DMS153 (cell line): ENCODE results near the gene CDCA7.
"Not testable (repeated sequence)": the region's sequence is repeated elsewhere in the genome, so short reads cannot be mapped to it uniquely, and the experiment has no call there.

Source experiments
- DNase-seq: peaks from one replicate; lab custom pipeline; 2025; lab: John Stamatoyannopoulos, UW

CDCA7 gene

DNA sequence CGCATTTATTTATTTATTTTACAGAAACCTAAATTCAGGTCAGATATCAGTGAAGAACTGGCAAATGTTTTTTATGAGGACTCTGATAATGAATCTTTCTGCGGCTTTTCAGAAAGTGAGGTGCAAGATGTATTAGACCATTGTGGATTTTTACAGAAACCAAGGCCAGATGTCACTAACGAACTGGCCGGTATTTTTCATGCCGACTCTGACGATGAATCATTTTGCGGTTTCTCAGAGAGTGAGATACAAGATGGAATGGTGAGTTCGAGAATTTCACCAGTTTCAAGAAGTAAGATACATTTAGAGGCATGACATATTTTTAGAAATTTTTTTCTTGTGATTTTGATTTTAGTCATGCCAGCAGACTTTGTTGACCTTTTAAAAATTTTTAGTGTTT is 4.6 kb downstream of the CDCA7 start:
- no peak for DNase-seq

GRCh38 chr2:173370198-173370597 is 15.5 kb downstream of the CDCA7 start:
- no peak for DNase-seq

DNA sequence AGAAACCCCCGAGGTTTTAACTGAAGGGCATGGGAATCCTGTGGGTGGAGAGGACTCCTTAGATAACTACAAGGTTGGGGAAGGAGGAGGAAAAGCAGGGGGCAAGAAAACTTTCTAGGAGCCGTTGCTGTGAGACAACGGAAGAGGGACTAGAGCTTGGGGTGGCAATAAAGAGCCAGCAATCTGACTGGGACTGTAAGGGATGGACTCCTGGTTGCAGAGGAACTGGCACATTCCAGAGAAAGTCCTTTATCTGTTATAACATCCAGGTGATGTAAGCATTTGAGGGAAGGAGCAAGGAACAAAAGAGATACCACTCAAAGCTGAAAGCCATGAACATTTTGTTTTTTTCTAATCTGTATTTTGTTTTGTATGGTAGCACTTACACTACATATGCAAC is 16.4 kb downstream of the CDCA7 start:
- no peak for DNase-seq

GRCh38 chr2:173373290-173373689 is 18.6 kb downstream of the CDCA7 start:
- no peak for DNase-seq

DNA sequence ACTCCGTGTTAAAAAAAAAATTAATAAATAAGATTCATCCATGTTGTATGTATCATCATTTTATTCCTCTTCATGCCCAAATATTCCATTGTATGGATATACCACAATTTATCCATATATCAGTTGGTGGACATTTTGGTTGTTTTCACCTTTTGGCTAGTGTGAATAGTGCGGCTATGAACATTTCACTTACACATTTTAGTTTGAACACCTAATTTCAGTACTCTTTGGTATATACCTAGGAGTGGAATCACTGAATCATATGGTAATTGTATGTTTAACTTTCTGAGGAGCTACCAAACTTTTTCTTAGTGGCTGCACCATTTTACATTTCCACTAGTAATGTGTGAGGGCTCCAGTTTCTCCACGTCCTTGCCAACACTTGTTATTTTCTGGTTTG is 20.0 kb downstream of the CDCA7 start:
- no peak for DNase-seq

GRCh38 chr2:173385534-173385933 is 30.9 kb downstream of the CDCA7 start:
- not testable (repeated sequence) for DNase-seq

- no peak for DNase-seq
Measured at GRCh38 chr2:173386021-173386737, 31.5 kb downstream of the CDCA7 start.

DNA sequence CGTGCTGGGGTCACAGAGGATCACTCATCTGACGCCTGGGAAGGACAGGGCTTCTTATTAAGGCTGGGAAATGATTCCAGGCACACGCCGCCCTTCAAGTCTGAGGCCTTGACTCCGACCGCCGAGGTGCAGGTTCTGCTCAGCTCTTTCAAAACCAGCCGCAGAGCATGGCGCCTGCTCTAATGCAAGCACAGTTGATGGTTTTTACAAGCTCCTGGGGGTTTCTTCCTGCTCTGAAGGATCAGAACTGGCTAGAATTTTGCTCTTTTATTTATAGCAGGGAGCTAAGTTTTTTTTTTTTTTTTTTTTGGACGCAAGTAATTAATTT is 32.0 kb downstream of the CDCA7 start:
- DNase-seq = no peak

GRCh38 chr2:173387079-173387478 is 32.4 kb downstream of the CDCA7 start:
- DNase-seq = no peak

DNA sequence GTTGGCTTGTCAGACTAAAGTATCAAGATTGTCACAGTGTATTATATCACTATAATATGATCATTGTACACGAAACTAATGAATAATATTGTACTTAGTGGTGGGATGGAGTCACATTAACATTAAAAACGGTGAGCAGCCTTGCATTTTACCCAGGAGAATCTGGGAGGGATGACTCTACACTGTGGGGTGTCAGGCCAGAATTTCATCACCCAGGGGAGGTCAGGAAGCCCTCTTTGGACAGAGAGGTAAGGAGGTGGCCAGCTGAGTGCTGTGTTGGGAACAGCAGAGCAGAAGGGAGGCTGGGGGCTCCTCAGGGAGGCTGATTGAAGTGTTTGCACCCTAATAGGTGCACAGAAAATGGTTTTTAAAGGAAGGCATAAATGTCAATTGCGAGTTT is 33.0 kb downstream of the CDCA7 start:
- DNase-seq = no peak

DNA sequence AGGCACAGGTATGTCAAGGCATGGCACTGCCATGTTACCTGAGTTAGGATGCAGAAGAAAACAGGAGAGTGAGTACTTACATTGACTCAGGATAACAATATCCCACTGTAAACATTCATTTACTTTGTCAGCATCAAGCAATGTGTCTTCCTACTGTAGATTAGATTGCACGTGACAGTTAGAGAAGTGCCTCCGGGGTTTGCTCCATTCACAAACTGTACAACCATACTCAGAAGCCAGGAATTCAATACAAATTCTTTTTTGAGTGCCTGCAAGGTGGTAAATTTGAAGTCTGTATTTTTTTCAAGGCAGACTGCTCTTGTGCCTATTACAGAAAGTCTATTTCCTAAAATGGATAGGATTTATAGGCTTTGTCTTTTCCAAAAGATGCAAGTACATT is 34.1 kb downstream of the CDCA7 start:
- DNase-seq = no peak

- DNase-seq = no peak
Measured at GRCh38 chr2:173390036-173390435, 35.4 kb downstream of the CDCA7 start.

GRCh38 chr2:173392731-173393130 is 38.1 kb downstream of the CDCA7 start:
- no peak for DNase-seq

DNA sequence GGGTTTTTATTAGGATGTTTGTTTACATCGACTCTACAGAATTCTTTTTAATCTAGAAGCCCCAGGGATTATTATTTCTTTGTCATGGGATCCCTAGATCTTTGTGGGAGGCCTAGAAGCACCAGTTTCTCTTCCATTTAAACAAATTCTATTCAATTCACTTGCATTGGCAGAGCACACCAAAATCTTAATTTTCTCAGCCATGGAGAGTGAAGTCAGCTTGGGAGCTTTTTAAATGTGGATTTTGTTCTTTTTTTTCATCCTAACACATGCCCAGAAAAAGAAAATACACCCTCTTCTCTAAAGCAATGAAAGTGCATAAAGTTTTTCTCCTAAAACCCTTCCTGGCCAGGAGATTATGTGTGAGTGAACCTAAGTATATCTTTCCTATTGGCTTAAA is 38.5 kb downstream of the CDCA7 start:
- no peak for DNase-seq

GRCh38 chr2:173393636-173394035 is 39.0 kb downstream of the CDCA7 start:
- DNase-seq = no peak

DNA sequence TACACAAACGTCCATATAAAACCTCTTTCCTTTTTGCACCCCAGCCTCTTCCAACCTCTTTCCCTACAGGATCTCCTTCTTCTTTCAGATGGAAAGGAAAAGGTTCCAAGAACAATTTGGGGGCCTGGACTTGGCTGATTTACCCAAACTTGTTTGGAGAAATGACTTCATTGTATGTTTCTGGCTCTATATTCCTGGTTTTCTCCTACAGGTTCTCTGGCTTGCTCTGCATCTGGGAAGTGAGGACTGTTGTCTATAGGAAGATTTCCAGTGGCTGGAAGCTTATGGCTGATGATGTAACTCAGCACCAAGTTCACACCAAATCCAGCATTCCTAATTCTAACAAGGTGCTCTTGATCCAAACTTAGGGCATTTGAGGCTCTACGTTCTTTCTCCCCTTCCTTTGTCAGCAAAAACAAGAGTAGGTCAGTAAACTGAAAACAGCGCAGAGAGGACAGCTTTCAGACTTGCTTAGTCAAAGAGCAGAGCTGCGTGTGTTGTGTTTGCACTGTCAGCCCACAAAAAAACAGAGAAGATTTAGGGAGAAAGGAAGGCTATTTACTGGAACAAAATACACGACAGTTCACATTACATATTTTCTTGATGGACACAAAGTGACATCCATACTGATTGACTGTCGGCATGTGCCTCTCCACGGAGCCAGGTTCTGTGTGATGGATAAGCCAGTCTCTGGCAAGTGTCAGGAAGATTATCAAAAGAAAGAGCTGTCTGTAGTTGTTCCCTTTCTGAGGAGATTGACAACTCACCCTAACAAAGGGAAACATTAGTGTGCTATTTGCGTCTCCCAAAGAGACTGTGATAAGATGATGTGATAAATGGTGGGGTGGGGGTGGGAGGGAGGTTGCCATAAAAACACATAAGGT is 39.7 kb downstream of the CDCA7 start:
- DNase-seq = no peak

DNA sequence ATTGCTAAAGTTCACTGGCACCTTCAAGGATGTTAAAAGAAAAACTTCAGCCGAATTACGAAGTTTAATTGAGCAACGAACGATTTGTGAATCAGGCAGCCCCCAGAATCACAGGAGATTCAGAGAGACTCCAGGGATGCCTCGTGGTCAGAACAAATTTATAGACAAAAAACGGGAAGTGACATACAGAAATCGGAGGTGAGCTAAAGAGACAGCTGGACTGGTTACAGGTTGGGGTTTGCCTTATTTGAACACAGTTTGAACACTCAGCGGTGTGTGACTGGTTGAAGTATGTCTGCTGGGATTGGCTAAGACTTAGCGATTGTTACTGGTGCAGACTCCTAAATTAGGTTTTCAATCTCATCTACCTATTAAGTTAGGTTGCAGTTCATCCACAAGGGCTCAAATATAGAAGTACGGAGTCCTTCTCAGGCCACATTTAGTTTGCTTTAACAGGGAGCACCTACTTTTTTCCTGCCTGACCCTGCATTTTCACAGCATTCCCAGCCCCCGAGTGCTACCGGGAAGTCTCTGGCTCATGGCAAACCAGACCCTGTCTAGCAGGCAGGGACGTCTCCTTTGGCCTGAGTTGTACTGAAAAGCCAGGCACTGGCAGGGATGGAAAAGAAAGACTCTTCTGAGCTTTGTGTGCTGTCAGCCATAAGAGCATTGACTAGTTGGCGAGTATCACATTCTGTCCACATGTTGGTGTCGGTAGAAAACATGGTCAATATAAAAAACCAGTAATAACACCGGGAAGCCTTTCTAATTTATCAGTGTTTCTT is 41.1 kb downstream of the CDCA7 start:
- DNase-seq = no peak

DNA sequence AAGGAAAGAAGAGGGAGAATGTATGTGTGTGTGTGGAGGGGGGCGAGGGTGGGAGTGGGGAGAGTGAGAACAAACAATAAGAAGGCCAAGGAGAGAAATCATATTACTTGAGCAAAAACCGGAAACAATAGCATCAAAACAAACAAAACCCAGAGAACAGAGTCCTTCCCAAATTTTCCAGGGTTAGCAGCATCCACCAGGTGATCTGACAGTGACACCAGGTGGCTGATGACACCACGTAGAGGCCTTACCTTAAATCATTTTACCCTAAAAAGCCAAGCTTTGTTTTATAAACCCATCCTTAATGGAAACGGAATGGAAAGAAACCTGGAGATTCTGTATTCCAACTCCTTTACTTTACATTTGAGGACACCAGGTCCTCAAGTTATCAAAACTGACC is 42.9 kb downstream of the CDCA7 start:
- peak; percentile 4 for DNase-seq

DNA sequence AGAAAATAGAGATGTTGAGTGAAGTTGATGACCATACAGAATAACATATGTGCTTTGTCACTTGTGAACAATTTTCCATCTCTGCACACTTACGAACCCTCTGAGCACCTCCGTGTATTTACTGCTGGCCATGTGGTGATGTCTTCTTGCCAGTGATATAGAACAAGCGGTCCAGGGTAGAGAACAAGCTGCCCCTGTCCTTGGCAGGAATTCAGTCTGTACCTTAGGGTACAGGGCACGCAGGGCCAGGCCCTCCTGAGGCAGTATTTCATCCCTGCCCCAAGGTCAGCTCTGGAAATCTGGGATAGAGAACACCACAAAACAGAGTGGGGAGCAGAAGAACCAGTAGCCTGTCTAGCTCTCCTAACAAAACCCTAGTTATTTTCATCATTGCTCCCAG is 44.6 kb downstream of the CDCA7 start:
- DNase-seq = no peak

GRCh38 chr2:173400760-173401159 is 46.1 kb downstream of the CDCA7 start:
- peak; percentile 1 for DNase-seq

DNA sequence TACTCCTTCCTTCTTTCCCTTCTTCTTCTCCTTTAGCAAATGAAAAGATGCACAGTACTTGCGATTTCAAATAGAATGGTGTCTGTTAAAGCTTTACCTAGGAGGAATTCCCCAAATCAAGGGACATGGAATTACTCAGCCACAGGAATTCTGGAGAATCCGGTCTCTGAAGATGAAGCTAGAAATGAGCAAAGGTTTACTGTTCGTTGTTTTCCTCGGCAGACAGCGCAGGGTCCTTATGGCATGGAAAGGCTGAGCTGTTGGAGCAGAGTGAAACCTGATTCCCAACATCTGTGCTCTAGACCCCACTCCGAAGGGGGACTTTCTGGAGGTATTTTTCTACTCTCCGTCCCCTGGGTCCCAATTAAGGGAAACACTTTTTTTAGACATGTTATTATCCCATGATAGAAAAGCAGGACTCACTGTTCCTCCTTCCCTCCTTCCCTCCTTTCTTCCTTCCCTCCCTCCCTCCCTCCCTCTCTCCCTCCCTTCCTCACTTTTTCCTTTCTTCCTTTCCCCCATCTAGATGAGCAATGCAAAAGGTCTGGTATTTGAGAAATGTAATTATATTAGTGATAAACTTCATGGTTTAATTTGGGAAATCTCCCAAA is 47.1 kb downstream of the CDCA7 start:
- no peak for DNase-seq

DNA sequence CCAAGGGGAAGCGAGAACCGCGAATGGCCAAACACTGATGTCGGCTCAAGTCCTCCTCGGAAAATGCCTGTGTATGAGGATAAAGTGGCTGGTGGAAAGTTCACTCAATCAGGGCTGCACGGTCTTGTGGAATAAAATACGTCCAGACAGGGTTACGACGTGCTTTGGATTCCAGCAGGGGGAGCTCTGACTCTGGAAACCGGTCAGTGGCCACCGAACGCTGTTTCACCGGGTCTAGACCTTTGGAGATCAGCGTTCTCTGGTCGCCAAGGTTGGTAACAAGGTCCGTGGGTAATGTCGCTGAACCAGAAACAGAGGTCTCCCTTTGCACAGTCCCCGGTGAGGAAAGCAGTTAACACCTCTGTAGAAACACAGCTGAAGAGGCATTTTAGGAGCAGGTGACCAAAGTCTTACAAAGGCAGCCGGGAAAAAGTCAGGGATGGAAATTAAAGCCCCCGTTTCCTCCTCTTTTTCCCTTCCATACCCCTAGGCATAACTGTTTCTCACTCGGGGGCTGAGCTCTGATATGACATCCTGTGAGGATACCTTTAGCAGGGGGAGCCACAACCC is 47.8 kb downstream of the CDCA7 start:
- peak; percentile 80 for DNase-seq
